ENCODE data around the gene CLDND1. TPM values are rescaled to one million over a fixed set of nuclear protein-coding genes. Genes with fewer than 3 reads are reported as not detected.

Gene CLDND1
- total and polyA plus RNA-seq, 2 of the 13 experiments (the other 11 are each of a cell fraction or from before 2014, with no cell fraction given): 50.8 to 121 TPM

DNA sequence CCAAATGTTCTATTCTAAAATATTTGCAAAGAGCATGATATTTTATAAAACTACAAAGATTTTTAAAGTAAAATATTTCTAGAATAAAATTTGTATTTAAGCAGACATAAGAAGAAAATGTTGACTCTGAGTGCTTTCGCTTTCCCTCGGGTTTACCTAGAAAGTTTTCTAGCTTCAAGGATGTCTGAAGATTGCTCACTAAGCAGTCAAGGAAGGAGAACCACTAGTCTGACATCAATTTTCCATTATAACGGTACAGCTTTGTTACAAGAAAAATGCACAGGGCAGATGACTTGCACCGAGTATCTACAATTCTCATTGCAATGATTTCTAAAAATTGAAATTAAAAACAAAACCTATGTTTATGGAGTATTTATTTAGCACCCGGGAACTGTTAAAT lies 23.2 kb upstream of the CLDND1 start (continued):
- TF ChIP-seq, protein P1, sequence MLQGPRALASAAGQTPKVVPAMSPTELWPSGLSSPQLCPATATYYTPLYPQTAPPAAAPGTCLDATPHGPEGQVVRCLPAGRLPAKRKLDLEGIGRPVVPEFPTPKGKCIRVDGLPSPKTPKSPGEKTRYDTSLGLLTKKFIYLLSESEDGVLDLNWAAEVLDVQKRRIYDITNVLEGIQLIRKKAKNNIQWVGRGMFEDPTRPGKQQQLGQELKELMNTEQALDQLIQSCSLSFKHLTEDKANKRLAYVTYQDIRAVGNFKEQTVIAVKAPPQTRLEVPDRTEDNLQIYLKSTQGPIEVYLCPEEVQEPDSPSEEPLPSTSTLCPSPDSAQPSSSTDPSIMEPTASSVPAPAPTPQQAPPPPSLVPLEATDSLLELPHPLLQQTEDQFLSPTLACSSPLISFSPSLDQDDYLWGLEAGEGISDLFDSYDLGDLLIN (CRISPR knock-in tag; IDR thresholded peaks at IDR 0.05; ENCODE audit: borderline replicate concordance): no peak
- TF ChIP-seq ATF1 (CRISPR knock-in tag; IDR thresholded peaks at IDR 0.05) (no peak), ZNF792 (CRISPR knock-in tag; IDR thresholded peaks at IDR 0.05) (no peak), ZNF30 (CRISPR knock-in tag; IDR thresholded peaks at IDR 0.05) (no peak), ZNF674 (CRISPR knock-in tag; IDR thresholded peaks at IDR 0.05; ENCODE audit: low read depth) (no peak), CHD4 (IDR thresholded peaks at IDR 0.05; ENCODE audit: borderline replicate concordance, low read length) (no peak), YY1 (IDR thresholded peaks at IDR 0.05; ENCODE audit: insufficient read depth, insufficient replicate concordance, low read depth, low read length) (no peak)
- TF ChIP-seq, protein P2, sequence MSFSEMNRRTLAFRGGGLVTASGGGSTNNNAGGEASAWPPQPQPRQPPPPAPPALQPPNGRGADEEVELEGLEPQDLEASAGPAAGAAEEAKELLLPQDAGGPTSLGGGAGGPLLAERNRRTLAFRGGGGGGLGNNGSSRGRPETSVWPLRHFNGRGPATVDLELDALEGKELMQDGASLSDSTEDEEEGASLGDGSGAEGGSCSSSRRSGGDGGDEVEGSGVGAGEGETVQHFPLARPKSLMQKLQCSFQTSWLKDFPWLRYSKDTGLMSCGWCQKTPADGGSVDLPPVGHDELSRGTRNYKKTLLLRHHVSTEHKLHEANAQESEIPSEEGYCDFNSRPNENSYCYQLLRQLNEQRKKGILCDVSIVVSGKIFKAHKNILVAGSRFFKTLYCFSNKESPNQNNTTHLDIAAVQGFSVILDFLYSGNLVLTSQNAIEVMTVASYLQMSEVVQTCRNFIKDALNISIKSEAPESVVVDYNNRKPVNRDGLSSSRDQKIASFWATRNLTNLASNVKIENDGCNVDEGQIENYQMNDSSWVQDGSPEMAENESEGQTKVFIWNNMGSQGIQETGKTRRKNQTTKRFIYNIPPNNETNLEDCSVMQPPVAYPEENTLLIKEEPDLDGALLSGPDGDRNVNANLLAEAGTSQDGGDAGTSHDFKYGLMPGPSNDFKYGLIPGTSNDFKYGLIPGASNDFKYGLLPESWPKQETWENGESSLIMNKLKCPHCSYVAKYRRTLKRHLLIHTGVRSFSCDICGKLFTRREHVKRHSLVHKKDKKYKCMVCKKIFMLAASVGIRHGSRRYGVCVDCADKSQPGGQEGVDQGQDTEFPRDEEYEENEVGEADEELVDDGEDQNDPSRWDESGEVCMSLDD (CRISPR knock-in tag; IDR thresholded peaks at IDR 0.05; ENCODE audit: borderline replicate concordance): no peak

DNA sequence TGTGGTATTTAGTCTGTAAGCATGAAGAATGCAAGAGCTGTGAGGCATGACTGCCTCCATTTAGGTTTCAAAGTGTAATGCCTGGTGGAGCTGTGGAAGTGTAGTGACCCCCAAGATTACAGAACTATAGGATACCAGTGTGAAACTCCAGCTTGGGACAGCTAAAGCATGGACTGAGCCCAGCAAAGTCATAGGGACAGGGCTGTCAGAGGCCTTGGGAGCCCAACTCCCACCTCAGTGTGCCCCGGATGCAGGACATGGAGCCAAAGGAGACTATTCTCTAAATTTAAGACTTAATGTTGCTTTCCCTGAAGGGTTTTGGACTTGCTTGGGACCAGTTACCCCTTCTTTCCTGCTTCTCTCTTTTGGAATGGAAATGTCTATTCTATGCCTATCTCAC lies 19.9 kb upstream of the CLDND1 start:
- no peak; the same call in 2 of the 3 replicates for ATAC-seq
- in situ Hi-C loops (cut with HindIII; ENCODE audit: extremely low pct_ligation_motif_present, low pct_unique_long_range_greater_than_20kb) (no loop called here), intact Hi-C loops (cut with micrococcal nuclease; ENCODE audit: unreplicated experiment) (no loop called here)
- Histone ChIP-seq H3K27me3 (ENCODE audit: control insufficient read depth in 1 of 2, insufficient read depth in 2 of 2, low read length in 2 of 2) (no peaks in the 10 kb centered on the region), H4K20me1 (ENCODE audit: insufficient read depth, low read length) (no peaks in the 10 kb centered on the region), H3K4me1 (ENCODE audit: insufficient read depth, low read length) (peaks cover 6% of the 10 kb centered on the region; the same call in 1 of the 2 replicates), H3K36me3 (replicated peaks in 1 of 2; ENCODE audit: control insufficient read depth in 1 of 2, insufficient read depth in 2 of 2, low read length in 2 of 2) (no peaks in the 10 kb centered on the region), H3K9me3 (ENCODE audit: low read length) (no peaks in the 10 kb centered on the region), H3K79me2 (ENCODE audit: insufficient read depth, low read length) (no peaks in the 10 kb centered on the region), H2AFZ (ENCODE audit: low read length) (no peak overlapping the region), H3K4me2 (ENCODE audit: low read depth, low read length) (no peak overlapping the region), H3K27ac (ENCODE audit: extremely low read length, insufficient read depth, low read length) (no peak overlapping the region), H3K4me3 (replicated peaks in 1 of 3; ENCODE audit: insufficient read depth in 1 of 3, low read depth in 2 of 3, low read length in 3 of 3) (no peak overlapping the region), H3K9ac (ENCODE audit: insufficient read depth, low read depth, low read length) (no peak overlapping the region)
- FAIRE-seq: no peak
- no peak for DNase-seq (ENCODE audit: low spot score)
- BruUV-seq (replicated peaks): no TSS peak
- WGBS (ENCODE audit: low lambda C conversion rate): 40% methylated on average over 1 of the region's 1 CpG
- POLR2A ChIA-PET: no interaction called here
- CTCF ChIA-PET (ENCODE audit: low intra/inter-chr PET ratio, low total read pairs): no interaction called here
- no peak for TF ChIP-seq ZNF543 (CRISPR knock-in tag; IDR thresholded peaks at IDR 0.05)
- TF ChIP-seq, protein P3, sequence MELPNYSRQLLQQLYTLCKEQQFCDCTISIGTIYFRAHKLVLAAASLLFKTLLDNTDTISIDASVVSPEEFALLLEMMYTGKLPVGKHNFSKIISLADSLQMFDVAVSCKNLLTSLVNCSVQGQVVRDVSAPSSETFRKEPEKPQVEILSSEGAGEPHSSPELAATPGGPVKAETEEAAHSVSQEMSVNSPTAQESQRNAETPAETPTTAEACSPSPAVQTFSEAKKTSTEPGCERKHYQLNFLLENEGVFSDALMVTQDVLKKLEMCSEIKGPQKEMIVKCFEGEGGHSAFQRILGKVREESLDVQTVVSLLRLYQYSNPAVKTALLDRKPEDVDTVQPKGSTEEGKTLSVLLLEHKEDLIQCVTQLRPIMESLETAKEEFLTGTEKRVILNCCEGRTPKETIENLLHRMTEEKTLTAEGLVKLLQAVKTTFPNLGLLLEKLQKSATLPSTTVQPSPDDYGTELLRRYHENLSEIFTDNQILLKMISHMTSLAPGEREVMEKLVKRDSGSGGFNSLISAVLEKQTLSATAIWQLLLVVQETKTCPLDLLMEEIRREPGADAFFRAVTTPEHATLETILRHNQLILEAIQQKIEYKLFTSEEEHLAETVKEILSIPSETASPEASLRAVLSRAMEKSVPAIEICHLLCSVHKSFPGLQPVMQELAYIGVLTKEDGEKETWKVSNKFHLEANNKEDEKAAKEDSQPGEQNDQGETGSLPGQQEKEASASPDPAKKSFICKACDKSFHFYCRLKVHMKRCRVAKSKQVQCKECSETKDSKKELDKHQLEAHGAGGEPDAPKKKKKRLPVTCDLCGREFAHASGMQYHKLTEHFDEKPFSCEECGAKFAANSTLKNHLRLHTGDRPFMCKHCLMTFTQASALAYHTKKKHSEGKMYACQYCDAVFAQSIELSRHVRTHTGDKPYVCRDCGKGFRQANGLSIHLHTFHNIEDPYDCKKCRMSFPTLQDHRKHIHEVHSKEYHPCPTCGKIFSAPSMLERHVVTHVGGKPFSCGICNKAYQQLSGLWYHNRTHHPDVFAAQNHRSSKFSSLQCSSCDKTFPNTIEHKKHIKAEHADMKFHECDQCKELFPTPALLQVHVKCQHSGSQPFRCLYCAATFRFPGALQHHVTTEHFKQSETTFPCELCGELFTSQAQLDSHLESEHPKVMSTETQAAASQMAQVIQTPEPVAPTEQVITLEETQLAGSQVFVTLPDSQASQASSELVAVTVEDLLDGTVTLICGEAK (IDR thresholded peaks at IDR 0.05): no peak
- TF ChIP-seq, protein P3 (CRISPR knock-in tag; IDR thresholded peaks at IDR 0.05): no peak
- no peak for TF ChIP-seq ZMYM4 (CRISPR knock-in tag; IDR thresholded peaks at IDR 0.05)

Measured in HepG2 (cell line).